Amygdala (tissue), 56 donors: Measurements from ENCODE around the gene MAP7D3.
A peak's percentile ranks its signal among the peaks of the same experiment; 100 is the strongest.
"Not testable (repeated sequence)": the region's sequence is repeated elsewhere in the genome, so short reads cannot be mapped to it uniquely, and the experiment has no call there.

Experiments used
- DNase-seq, 56 donors: peaks; one replicate each; lab custom pipeline; 2025; lab: John Stamatoyannopoulos, UW

MAP7D3 gene

GRCh38 chrX:136250191-136251040 is 784 bp downstream of the MAP7D3 start:
- DNase-seq, result peak in 2 of 56 donors; percentile 1 to 4

GRCh38 chrX:136246201-136246600 is 5.0 kb downstream of the MAP7D3 start:
- no peak for DNase-seq

- DNase-seq, result not testable (repeated sequence)
Measured at GRCh38 chrX:136237849-136238248, 13.4 kb downstream of the MAP7D3 start.

- DNase-seq, result no peak
Measured at GRCh38 chrX:136237074-136237473, 14.1 kb downstream of the MAP7D3 start.

- no peak for DNase-seq
Measured at GRCh38 chrX:136228839-136229207, 22.4 kb downstream of the MAP7D3 start.

- DNase-seq, result no peak
Measured at GRCh38 chrX:136227948-136228838, 23.0 kb downstream of the MAP7D3 start.

- no peak for DNase-seq
Measured at GRCh38 chrX:136227074-136227473, 24.1 kb downstream of the MAP7D3 start.

- DNase-seq, result no peak
Measured at GRCh38 chrX:136221851-136222513, 29.2 kb downstream of the MAP7D3 start.

GRCh38 chrX:136220951-136221350 is 30.2 kb downstream of the MAP7D3 start:
- DNase-seq, result no peak

GRCh38 chrX:136220540-136220939 is 30.7 kb downstream of the MAP7D3 start:
- DNase-seq, result no peak

- DNase-seq, result no peak
Measured at GRCh38 chrX:136219893-136220292, 31.3 kb downstream of the MAP7D3 start.

GRCh38 chrX:136215559-136215958 is 35.6 kb downstream of the MAP7D3 start:
- no peak for DNase-seq

- no peak for DNase-seq
Measured at GRCh38 chrX:136214551-136214950, 36.6 kb downstream of the MAP7D3 start.

GRCh38 chrX:136212557-136213111 is 38.6 kb downstream of the MAP7D3 start:
- DNase-seq, result no peak

GRCh38 chrX:136211766-136212556 is 39.2 kb downstream of the MAP7D3 start:
- DNase-seq, result no peak

- DNase-seq, result no peak
Measured at GRCh38 chrX:136210806-136211205, 40.4 kb downstream of the MAP7D3 start.

- DNase-seq, result no peak
Measured at GRCh38 chrX:136210243-136210642, 41.0 kb downstream of the MAP7D3 start.

- DNase-seq, result no peak
Measured at GRCh38 chrX:136209751-136210150, 41.4 kb downstream of the MAP7D3 start.

- peak in 13 of 56 donors; percentile 0 to 43 (median 9) for DNase-seq
Measured at GRCh38 chrX:136209016-136209738, 42.0 kb downstream of the MAP7D3 start.
